GM12872 (cell line): ENCODE data around the gene LRRC75A.

ENCODE experiments used
- CTCF ChIP-seq: IDR thresholded peaks from 3 replicates; pipeline ENCODE4 v1.5.1; 2011; ENCODE audit warnings: low read depth, mild to moderate bottlenecking, low read length, moderate library complexity; ENCODE audit not compliant: insufficient read depth

The LRRC75A gene

GRCh38 chr17:16477255-16477654, 14.7 kb downstream of the LRRC75A start:
- no peak for TF ChIP-seq CTCF

- no peak for TF ChIP-seq CTCF
Measured at GRCh38 chr17:16475179-16475704, 16.8 kb downstream of the LRRC75A start.

DNA sequence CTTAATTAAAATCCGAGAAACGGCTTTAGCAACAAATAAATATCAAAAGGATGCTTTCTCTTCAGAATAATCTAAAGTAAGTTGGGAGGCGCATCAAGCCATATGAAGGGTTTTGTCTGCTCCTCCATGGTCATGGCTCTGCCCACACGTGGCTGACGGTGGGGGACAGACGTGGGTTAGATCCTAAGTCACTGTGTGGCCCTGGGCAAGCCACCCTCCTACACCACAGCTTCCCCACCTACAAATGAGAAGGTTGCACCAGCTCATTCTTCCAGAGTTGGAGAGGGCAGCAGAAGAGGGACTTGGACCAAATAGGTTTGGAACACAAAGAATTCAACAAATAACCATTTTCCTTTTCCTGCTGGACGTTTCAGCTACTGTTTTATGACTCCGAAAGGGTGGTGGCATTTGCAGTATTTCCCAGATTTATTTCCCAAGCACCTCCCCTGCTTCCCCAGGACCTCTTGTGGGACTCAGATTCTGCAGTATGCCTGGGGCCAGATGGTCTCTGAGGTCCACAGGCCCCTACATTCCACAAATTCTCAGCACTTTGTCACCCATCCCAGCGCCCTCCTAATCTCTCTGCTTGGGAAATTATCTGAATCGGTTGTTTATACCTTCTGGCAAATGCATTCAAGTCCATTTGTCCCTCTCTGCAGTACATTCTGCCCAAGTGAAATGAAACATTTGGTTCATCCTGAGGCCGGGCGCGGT, 17.8 kb downstream of the LRRC75A start:
- no peak for TF ChIP-seq CTCF

GRCh38 chr17:16473044-16474011, 18.7 kb downstream of the LRRC75A start:
- no peak for TF ChIP-seq CTCF

- TF ChIP-seq CTCF, result no peak
Measured at GRCh38 chr17:16472539-16472938, 19.5 kb downstream of the LRRC75A start.

- TF ChIP-seq CTCF, result no peak
Measured at GRCh38 chr17:16471295-16471694, 20.7 kb downstream of the LRRC75A start.

DNA sequence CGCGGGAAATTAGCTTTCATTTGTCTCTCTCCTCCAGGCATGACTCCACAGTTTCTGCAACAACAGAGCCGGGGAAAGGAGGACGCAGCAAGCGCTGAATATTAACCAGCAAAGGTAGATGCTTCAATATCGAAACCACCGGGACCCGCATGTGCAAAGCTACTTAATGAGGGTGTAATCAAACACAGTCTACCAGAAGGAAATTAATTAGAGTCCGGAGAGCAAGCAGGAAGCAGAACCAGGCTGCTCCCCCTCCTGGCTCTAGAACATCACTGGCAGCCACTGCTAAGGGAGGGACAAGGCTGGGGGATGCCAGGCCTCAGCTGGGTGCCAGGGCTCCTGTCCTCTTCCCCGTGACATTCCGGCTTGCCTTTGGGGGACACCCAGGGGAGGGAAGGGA, 21.7 kb downstream of the LRRC75A start:
- TF ChIP-seq CTCF, result no peak
